ENCODE results near the gene MN1.

The MN1 gene

DNA sequence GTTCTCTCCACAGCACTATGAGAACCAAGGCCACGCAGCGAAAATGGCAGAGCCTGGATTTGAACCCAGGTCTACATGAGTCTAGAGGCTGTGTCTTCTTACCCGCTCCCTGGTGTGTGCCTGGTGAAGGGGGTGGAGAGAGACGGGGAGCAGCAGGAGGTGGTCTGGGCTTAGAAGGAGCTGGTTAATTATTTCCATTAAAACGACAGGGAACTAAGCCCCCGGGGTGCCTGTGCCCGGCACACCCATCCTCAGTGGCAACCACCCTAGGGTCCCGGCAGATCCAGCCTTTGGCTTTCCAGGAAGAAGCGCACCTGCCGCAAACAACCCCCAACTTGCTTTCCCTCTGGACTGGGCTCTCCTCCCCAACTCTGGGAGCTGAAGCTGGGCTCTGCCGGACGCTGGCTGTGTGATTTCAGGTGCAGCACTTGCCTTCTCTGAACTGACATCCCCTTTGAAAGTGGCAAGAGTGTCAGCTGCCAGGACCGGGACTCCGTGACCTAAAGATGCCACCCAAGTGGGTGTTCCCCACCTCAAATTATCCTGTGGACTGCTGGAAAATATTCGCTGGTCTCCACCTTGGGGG, 35.8 kb downstream of the MN1 start:
- no peak for DNase-seq (ENCODE audit: low read depth)
- TF ChIP-seq, protein P1, sequence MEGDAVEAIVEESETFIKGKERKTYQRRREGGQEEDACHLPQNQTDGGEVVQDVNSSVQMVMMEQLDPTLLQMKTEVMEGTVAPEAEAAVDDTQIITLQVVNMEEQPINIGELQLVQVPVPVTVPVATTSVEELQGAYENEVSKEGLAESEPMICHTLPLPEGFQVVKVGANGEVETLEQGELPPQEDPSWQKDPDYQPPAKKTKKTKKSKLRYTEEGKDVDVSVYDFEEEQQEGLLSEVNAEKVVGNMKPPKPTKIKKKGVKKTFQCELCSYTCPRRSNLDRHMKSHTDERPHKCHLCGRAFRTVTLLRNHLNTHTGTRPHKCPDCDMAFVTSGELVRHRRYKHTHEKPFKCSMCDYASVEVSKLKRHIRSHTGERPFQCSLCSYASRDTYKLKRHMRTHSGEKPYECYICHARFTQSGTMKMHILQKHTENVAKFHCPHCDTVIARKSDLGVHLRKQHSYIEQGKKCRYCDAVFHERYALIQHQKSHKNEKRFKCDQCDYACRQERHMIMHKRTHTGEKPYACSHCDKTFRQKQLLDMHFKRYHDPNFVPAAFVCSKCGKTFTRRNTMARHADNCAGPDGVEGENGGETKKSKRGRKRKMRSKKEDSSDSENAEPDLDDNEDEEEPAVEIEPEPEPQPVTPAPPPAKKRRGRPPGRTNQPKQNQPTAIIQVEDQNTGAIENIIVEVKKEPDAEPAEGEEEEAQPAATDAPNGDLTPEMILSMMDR (conservative IDR thresholded peaks at IDR 0.05; ENCODE audit: control insufficient read depth, insufficient read depth, low read depth, low read length): no peak
- H3K4me3 ChIP-seq (ENCODE audit: control insufficient read depth, low read depth, low read length): no peak overlapping the region

DNA sequence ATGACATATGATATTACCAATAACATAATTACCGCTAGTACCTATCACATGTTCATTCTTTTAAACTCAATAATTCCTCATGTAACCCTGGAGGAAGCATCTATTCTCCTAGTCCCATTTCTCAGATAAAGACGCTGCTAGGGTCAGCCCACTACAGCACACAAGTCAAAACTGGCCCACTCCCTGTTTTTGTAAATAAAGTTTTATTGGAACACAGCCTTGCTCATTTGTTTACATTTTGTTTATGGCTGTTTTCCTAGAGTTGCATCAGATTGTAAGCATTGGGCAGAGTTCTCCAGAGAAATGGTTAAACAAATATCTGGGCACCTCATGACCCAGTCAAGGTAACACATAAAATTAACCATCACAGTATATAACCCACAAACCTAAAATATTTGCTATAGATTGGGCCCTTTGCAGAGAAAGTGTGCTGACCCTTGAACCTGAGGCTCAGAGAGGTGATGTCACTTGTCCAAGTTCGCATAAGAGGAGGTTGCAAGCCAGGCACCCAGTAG, 36.8 kb downstream of the MN1 start:
- DNase-seq (ENCODE audit: low read depth): no peak
- TF ChIP-seq, protein P1 (conservative IDR thresholded peaks at IDR 0.05; ENCODE audit: control insufficient read depth, insufficient read depth, low read depth, low read length): no peak
- H3K4me3 ChIP-seq (ENCODE audit: control insufficient read depth, low read depth, low read length): no peak overlapping the region

DNA sequence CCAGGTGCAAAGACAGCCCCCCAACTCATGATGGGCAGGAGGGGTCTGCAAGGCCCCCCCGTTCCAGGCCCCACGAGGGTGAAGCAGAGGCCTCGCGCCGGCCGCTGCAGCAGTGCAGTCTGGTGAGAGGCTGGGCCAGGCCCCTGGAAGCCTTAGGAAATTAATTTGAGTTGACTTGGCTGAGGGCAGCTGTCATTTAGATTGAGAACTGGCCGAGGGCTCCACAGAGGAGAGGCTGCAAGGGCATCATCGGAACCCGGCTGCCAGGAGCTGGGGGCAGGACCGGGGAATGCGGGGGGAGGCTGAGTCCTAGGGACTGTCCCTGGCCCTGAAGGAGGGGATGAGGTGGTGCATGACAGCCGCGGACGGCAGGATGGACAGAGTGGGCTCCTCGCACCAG, 39.9 kb downstream of the MN1 start:
- DNase-seq (ENCODE audit: low read depth): no peak
- H3K4me3 ChIP-seq (ENCODE audit: control insufficient read depth, low read depth, low read length): no peak overlapping the region
- TF ChIP-seq, protein P1 (conservative IDR thresholded peaks at IDR 0.05; ENCODE audit: control insufficient read depth, insufficient read depth, low read depth, low read length): no peak

DNA sequence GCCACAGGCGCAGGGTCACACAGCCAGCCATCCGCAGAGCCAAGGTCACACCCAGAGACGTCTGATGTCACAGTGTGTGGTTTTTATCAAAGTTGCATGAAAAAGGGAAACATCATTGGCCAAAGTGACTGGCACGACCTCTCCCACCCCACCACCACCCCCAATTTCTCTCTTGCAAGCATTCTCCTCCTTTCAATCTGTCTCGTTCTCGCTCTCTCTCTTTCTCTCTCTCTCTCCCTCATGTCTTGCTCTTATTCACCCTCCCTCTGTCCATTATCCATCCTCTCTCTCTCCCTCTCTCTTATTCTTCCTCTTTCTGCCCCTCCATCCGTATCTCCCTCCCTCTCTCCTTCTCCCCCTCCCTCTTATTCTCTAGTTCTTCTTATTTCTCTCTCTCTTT, 40.6 kb downstream of the MN1 start:
- no peak for DNase-seq (ENCODE audit: low read depth)
- TF ChIP-seq, protein P1 (conservative IDR thresholded peaks at IDR 0.05; ENCODE audit: control insufficient read depth, insufficient read depth, low read depth, low read length): no peak
- no peak overlapping the region for H3K4me3 ChIP-seq (ENCODE audit: control insufficient read depth, low read depth, low read length)

DNA sequence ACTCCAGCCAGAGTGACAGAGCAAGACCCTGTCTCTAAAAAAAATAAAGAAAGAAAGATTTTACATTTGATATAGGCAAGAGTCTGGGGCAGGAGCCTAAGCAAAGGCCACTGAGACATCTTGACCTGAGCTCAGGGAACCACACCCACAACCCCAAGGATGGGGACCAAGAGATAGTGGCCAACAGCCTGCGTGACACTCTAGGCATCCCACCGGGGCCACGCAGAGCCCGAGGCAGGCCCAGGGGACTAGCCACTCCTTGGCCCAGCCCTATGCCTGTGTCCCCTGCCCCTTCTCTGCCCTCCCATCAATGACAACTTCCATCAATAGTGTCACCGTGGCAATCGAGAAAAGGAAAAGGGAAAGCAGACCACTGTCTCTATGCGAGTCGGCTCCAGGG, 41.1 kb downstream of the MN1 start:
- no peak overlapping the region for H3K4me3 ChIP-seq (ENCODE audit: control insufficient read depth, low read depth, low read length)
- TF ChIP-seq, protein P1 (conservative IDR thresholded peaks at IDR 0.05; ENCODE audit: control insufficient read depth, insufficient read depth, low read depth, low read length): no peak
- no peak for DNase-seq (ENCODE audit: low read depth)

DNA sequence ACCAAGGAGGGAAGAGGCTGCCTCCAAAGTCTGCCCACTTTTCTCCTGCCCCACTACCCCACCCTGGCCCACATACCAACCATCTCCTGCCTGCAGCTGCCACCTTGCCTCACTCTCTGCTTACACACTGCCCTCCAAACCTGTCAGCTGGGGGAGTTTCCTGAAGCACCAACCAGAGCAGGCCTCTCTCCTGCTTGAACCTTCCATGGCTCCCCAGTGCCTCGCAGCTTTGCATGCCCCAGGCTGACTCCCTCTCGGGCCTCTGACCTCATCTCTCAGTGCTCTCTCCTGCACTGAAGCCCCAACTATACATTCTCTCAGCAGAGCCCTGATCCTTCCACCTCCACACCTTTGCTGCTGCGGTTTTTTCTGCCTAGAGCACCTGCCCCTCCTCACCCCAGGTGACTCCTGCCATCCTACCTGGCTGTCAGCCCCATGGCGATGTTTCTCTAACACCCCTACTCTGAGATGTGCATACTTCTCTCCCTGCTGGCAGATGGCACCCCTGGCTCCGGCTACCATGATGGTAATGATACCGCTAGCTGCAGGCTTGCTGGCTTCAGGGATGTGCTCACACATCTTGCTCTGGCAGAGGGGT, 43.5 kb downstream of the MN1 start:
- no peak overlapping the region for H3K4me3 ChIP-seq (ENCODE audit: control insufficient read depth, low read depth, low read length)
- TF ChIP-seq, protein P1 (conservative IDR thresholded peaks at IDR 0.05; ENCODE audit: control insufficient read depth, insufficient read depth, low read depth, low read length): no peak
- no peak for DNase-seq (ENCODE audit: low read depth)

Measured in fibroblast of mammary gland (primary cell).